H9 (cell line): ENCODE data around the gene CDK16. TPM values are rescaled to one million over a fixed set of nuclear protein-coding genes. Genes with fewer than 3 reads are reported as not detected.
A peak's percentile ranks its signal among the peaks of the same experiment; 100 is the strongest.

ENCODE experiments used
- DNase-seq: peaks from one replicate; pipeline ENCODE4 v3.0.0-alpha.2; 2017
- H2AFZ ChIP-seq: one replicate; pipeline ENCODE4 v1.6.1; 2013; ENCODE audit warnings: mild to moderate bottlenecking, low read length, control low read depth, moderate library complexity
- H2AK5ac ChIP-seq: 2 replicates; pipeline ENCODE4 v1.6.1; 2013; ENCODE audit warnings: low read length, control low read depth, mixed read lengths; ENCODE audit not compliant: insufficient read length
- H2BK120ac ChIP-seq: one replicate; pipeline ENCODE4 v1.6.1; 2013; ENCODE audit warnings: low read depth, mild to moderate bottlenecking, low read length, control low read depth, inconsistent platforms; ENCODE audit not compliant: poor library complexity, severe bottlenecking
- H2BK12ac ChIP-seq: 2 replicates; pipeline ENCODE4 v1.6.1; 2013; ENCODE audit warnings: low read length, control low read depth, mixed read lengths, low read depth; ENCODE audit not compliant: insufficient read length
- H2BK15ac ChIP-seq: 2 replicates; pipeline ENCODE4 v1.6.1; 2013; ENCODE audit warnings: low read depth, low read length, control low read depth
- H2BK20ac ChIP-seq: one replicate; pipeline ENCODE4 v1.6.1; 2013; ENCODE audit warnings: low read depth, mild to moderate bottlenecking, low read length, control low read depth, inconsistent platforms; ENCODE audit not compliant: poor library complexity, severe bottlenecking
- H2BK5ac ChIP-seq: 2 replicates; pipeline ENCODE4 v1.6.1; 2013; ENCODE audit warnings: low read length, control low read depth, mixed read lengths; ENCODE audit not compliant: insufficient read length
- H3K14ac ChIP-seq: 2 replicates; pipeline ENCODE4 v1.6.1; 2013; ENCODE audit warnings: low read length, control low read depth; ENCODE audit not compliant: insufficient read depth
- H3K18ac ChIP-seq: 2 replicates; pipeline ENCODE4 v1.6.1; 2013; ENCODE audit warnings: low read depth, mild to moderate bottlenecking, mixed read lengths, low read length, control low read depth; ENCODE audit not compliant: insufficient read length
- H3K23ac ChIP-seq: 2 replicates; pipeline ENCODE4 v1.6.1; 2013; ENCODE audit warnings: low read length, control low read depth, mixed read lengths, low read depth; ENCODE audit not compliant: insufficient read length
- H3K23me2 ChIP-seq: 2 replicates; pipeline ENCODE4 v1.6.1; 2013; ENCODE audit warnings: low read depth, mild to moderate bottlenecking, mixed read lengths, low read length, control low read depth; ENCODE audit not compliant: insufficient read length, poor library complexity, severe bottlenecking
- H3K27ac ChIP-seq: 2 replicates; pipeline ENCODE4 v1.5.1; 2013; ENCODE audit warnings: low read length, control low read depth, mixed read lengths, low read depth; ENCODE audit not compliant: insufficient read length
- H3K27me3 ChIP-seq: 2 replicates; pipeline ENCODE4 v1.6.1; 2013; ENCODE audit warnings: low read length, control low read depth, inconsistent platforms; ENCODE audit not compliant: insufficient read depth
- H3K4ac ChIP-seq: 2 replicates; pipeline ENCODE4 v1.6.1; 2013; ENCODE audit warnings: low read depth, mild to moderate bottlenecking, control low read depth, inconsistent platforms, low read length, moderate library complexity
- H3K4me1 ChIP-seq: 2 replicates; pipeline ENCODE4 v1.6.1; 2013; ENCODE audit warnings: low read length, control low read depth, inconsistent platforms; ENCODE audit not compliant: insufficient read depth
- H3K4me2 ChIP-seq: 2 replicates; pipeline ENCODE4 v1.6.1; 2013; ENCODE audit warnings: low read length, control low read depth, mixed read lengths; ENCODE audit not compliant: insufficient read length, insufficient read depth
- H3K56ac ChIP-seq: 2 replicates; pipeline ENCODE4 v1.6.1; 2013; ENCODE audit warnings: low read depth, mild to moderate bottlenecking, mixed read lengths, low read length, control low read depth; ENCODE audit not compliant: insufficient read length
- H3K79me1 ChIP-seq: 2 replicates; pipeline ENCODE4 v1.6.1; 2013; ENCODE audit warnings: low read depth, mild to moderate bottlenecking, moderate library complexity, low read length, control low read depth, inconsistent platforms; ENCODE audit not compliant: insufficient read depth, poor library complexity, severe bottlenecking
- H3K79me2 ChIP-seq: 2 replicates; pipeline ENCODE4 v1.6.1; 2013; ENCODE audit warnings: low read length, control low read depth, inconsistent platforms; ENCODE audit not compliant: insufficient read depth
- H3K9ac ChIP-seq: 2 replicates; pipeline ENCODE4 v1.6.1; 2013; ENCODE audit warnings: low read length, control low read depth, mixed read lengths; ENCODE audit not compliant: insufficient read length; ENCODE audit errors: extremely low read depth
- H3K9me3 ChIP-seq: one replicate; pipeline ENCODE4 v1.6.1; 2013; ENCODE audit warnings: low read depth, low read length, inconsistent platforms; ENCODE audit not compliant: control insufficient read depth
- H3T11ph ChIP-seq: one replicate; pipeline ENCODE4 v1.6.1; 2013; ENCODE audit warnings: mild to moderate bottlenecking, low read length, control low read depth, inconsistent platforms
- H4K20me1 ChIP-seq: one replicate; pipeline ENCODE4 v1.6.1; 2013; ENCODE audit not compliant: control insufficient read depth, insufficient read length, insufficient read depth
- H4K5ac ChIP-seq: 2 replicates; pipeline ENCODE4 v1.6.1; 2013; ENCODE audit warnings: low read depth, mild to moderate bottlenecking, mixed read lengths, low read length, control low read depth; ENCODE audit not compliant: insufficient read length
- H4K8ac ChIP-seq: replicated peaks from 2 replicates; pipeline ENCODE4 v1.6.1; 2013; ENCODE audit warnings: low read length, control low read depth, mixed read lengths, low read depth; ENCODE audit not compliant: insufficient read length
- H4K91ac ChIP-seq: 2 replicates; pipeline ENCODE4 v1.6.1; 2013; ENCODE audit warnings: low read depth, mild to moderate bottlenecking, moderate library complexity, mixed read lengths, low read length, control low read depth; ENCODE audit not compliant: insufficient read length
- H3K27ac Mint-ChIP-seq, 3 experiments: 2 replicates in 2 of 3; 3 replicates in 1 of 3; pipeline ENCODE4 v1.8.0; 2020 to 2021; ENCODE audit warnings: mixed read lengths in 3 of 3, mild to moderate bottlenecking in 1 of 3, moderate library complexity in 1 of 3
- H3K27me3 Mint-ChIP-seq: 2 replicates; pipeline ENCODE4 v1.8.0; 2021; ENCODE audit warnings: low read depth, mild to moderate bottlenecking, moderate library complexity, mixed read lengths
- H3K36me3 Mint-ChIP-seq, 3 experiments: 2 replicates in 2 of 3; 3 replicates in 1 of 3; pipeline ENCODE4 v1.8.0; 2020 to 2021; ENCODE audit warnings: low read depth in 3 of 3, mixed read lengths in 3 of 3; ENCODE audit not compliant: insufficient read depth in 1 of 3
- H3K4me1 Mint-ChIP-seq, 2 experiments: 2 replicates each; pipeline ENCODE4 v1.8.0; 2020; ENCODE audit warnings: mixed read lengths in 2 of 2
- H3K4me3 Mint-ChIP-seq, 2 experiments: 2 replicates in 1 of 2; 3 replicates in 1 of 2; pipeline ENCODE4 v1.8.0; 2020 to 2021; ENCODE audit warnings: mild to moderate bottlenecking in 2 of 2, mixed read lengths in 2 of 2, moderate library complexity in 1 of 2
- H3K9me3 Mint-ChIP-seq, 2 experiments: 2 replicates in 1 of 2; 3 replicates in 1 of 2; pipeline ENCODE4 v1.8.0; 2020; ENCODE audit warnings: mild to moderate bottlenecking in 2 of 2, mixed read lengths in 2 of 2, moderate library complexity in 1 of 2
- WGBS: extraction: QIAGEN DNeasy Blood & Tissue Kit; methylation state at CpG from one replicate; pipeline ENCODE4 v1.1.7; 2013; ENCODE audit warnings: missing lambda C conversion rate, low lambda C conversion rate, mixed read lengths; ENCODE audit not compliant: insufficient read length; ENCODE audit errors: extremely low coverage; 5-methylcytosine and 5-hydroxymethylcytosine counted together
- total RNA-seq: library from RNA; stranded (reverse); gene quantifications from 2 replicates; pipeline ENCODE4 v1.2.1, GENCODE V29; 2021
- TF ChIP-seq, protein P1 (sequence below): fragments of 200-600 bp; sonication (generic); conservative IDR thresholded peaks from 3 replicates; pipeline ENCODE4 v1.8.0; 2021; ENCODE audit warnings: antibody characterized with exemption, mild to moderate bottlenecking

The CDK16 gene
- total RNA-seq, 1 experiment from 2014 or later: 226 TPM

DNA sequence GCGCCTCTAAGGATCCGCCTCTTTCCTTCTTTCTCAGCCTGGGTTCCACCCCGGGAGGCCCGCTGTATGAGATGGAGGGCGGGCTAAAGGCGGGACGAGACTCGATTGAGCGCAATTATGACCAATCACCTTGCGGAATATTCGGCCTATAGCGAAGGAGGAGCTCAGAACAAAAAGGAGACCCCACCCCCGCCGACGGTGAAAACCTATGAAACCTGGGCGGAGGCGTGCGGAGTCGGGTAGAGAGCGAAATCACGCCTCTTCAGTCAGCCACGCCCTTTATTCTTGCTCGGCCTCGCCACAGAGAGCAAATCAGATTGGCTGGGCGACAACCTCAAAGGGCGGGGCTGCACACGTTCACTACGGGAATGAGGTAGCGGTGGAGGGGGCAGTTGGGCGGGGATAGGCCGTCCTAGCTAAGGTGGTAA, 615 bp upstream of the CDK16 start:
- Histone ChIP-seq H3K27me3 (no peaks in the 10 kb centered on the region), H3K14ac (peak overlapping the region; percentile 93), H2AK5ac (no peak overlapping the region), H2BK5ac (peak overlapping the region; percentile 50), H3K23ac (no peak overlapping the region), H4K20me1 (no peaks in the 10 kb centered on the region), H2BK120ac (no peak overlapping the region), H2BK12ac (no peak overlapping the region), H3K9me3 (no peaks in the 10 kb centered on the region), H2BK20ac (no peak overlapping the region), H3K4me1 (peaks cover 6% of the 10 kb centered on the region; the same call in 1 of the 2 replicates), H3K27ac (peak overlapping the region; percentile 50), H4K8ac (no peak overlapping the region), H3K79me2 (peaks cover 25% of the 10 kb centered on the region; the same call in 1 of the 2 replicates), H2AFZ (no peak overlapping the region), H3K4me2 (peak overlapping the region; percentile 95), H2BK15ac (no peak overlapping the region), H3K79me1 (peaks cover 5% of the 10 kb centered on the region), H4K91ac (no peak overlapping the region), H3K9ac (peak overlapping the region; percentile 91), H3K56ac (no peak overlapping the region), H3K4ac (no peak overlapping the region), H3T11ph (no peak overlapping the region), H3K23me2 (peaks cover 14% of the 10 kb centered on the region), H4K5ac (no peak overlapping the region), H3K18ac (peak overlapping the region; percentile 91)
- peak; percentile 100 for DNase-seq
- Mint-ChIP-seq H3K4me1 (peaks cover 36 to 38% of the 10 kb centered on the region in 2 experiments), H3K27ac (peak overlapping the region; percentile 99 to 100 (median 100)), H3K4me3 (peak overlapping the region; percentile 92 to 96), H3K27me3 (no peaks in the 10 kb centered on the region; the same call in 1 of the 2 replicates), H3K36me3 (peaks cover 49 to 65% (median 64%) of the 10 kb centered on the region in 3 experiments), H3K9me3 (peaks cover 0 to 2% of the 10 kb centered on the region in 2 experiments; a peak in 2 of 5 replicates)
- TF ChIP-seq, protein P1, sequence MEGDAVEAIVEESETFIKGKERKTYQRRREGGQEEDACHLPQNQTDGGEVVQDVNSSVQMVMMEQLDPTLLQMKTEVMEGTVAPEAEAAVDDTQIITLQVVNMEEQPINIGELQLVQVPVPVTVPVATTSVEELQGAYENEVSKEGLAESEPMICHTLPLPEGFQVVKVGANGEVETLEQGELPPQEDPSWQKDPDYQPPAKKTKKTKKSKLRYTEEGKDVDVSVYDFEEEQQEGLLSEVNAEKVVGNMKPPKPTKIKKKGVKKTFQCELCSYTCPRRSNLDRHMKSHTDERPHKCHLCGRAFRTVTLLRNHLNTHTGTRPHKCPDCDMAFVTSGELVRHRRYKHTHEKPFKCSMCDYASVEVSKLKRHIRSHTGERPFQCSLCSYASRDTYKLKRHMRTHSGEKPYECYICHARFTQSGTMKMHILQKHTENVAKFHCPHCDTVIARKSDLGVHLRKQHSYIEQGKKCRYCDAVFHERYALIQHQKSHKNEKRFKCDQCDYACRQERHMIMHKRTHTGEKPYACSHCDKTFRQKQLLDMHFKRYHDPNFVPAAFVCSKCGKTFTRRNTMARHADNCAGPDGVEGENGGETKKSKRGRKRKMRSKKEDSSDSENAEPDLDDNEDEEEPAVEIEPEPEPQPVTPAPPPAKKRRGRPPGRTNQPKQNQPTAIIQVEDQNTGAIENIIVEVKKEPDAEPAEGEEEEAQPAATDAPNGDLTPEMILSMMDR: no peak
- no CpG with 5 or more reads among the region's 31 CpGs for WGBS
